HFF-Myc (cell line): ENCODE data around the gene AMIGO3.

Source experiments
- DNase-seq: peaks from one replicate; pipeline ENCODE4 v3.0.0-alpha.2; 2011; ENCODE audit warnings: low read depth; ENCODE audit errors: extremely low read depth
- H3K4me3 ChIP-seq: replicated peaks from 2 replicates; pipeline ENCODE4 v1.5.1; 2011; ENCODE audit warnings: low read depth, mild to moderate bottlenecking, control low read depth, low read length
- CTCF ChIP-seq: IDR thresholded peaks from 2 replicates; pipeline ENCODE4 v1.5.1; 2012; ENCODE audit warnings: mild to moderate bottlenecking, low read depth, low read length, control low read depth; ENCODE audit errors: missing control alignments

The AMIGO3 gene

GRCh38 chr3:49719214-49719884 lies at the start of gene AMIGO3:
Gene AMIGO3 (minus strand): TSS chr3:49719684. CDS start chr3:49719465, 219 bp downstream.
- no peak for TF ChIP-seq CTCF
- H3K4me3 ChIP-seq: peak within 1 kb of the TSS; percentile 34
- peak; percentile 75 for DNase-seq

- no peak for DNase-seq
- no peak overlapping the region for H3K4me3 ChIP-seq
- TF ChIP-seq CTCF: no peak
These were observed 44.5 kb upstream of the AMIGO3 start for GRCh38 chr3:49763981-49764380.

- no peak overlapping the region for H3K4me3 ChIP-seq
- DNase-seq: no peak
- no peak for TF ChIP-seq CTCF
These were observed 42.2 kb upstream of the AMIGO3 start for GRCh38 chr3:49761661-49762060.

GRCh38 chr3:49759226-49759625 lies 39.7 kb upstream of the AMIGO3 start:
- H3K4me3 ChIP-seq: no peak overlapping the region
- no peak for TF ChIP-seq CTCF
- DNase-seq: no peak

DNA sequence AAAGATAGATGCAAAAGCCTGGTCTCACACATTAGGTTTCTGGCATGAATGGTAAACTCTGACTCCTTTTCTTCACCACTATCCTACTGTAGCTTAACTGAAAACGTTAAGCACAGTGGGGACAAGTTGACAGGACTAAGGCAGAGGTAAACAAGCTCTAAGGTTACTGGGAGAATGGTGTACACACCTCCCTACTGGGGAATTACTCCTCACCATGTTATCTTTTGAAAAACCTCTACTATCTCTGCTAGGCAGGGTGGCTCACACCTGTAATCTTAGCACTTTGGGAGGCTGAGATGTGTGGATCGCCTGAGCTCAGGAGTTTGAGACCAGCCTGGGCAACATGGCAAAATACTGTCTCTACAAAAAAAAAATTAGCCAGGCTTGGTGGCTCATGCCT lies 37.7 kb upstream of the AMIGO3 start:
- TF ChIP-seq CTCF: no peak
- no peak overlapping the region for H3K4me3 ChIP-seq
- DNase-seq: no peak

- TF ChIP-seq CTCF: no peak
- H3K4me3 ChIP-seq: no peak overlapping the region
- no peak for DNase-seq
These were observed 36.6 kb upstream of the AMIGO3 start for GRCh38 chr3:49756036-49756435.

DNA sequence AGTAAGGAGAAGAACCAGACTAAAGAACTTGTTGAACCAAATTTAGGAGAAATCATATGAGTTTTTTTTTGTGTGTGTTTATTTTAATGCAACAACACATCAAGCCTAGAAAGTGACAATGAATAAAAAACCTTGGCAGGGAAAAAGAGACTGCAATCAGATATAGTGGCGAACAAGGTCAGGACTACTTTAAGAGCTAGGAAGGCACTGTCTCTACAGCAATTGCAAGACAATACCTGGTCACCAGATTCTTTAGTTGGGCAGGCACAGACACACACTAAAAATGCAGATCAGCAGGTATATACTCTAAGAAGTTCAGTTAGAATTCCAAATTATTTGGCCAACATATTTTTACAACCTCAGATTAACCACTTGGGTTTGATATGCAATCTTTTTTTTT lies 35.1 kb upstream of the AMIGO3 start:
- TF ChIP-seq CTCF: no peak
- DNase-seq: no peak
- no peak overlapping the region for H3K4me3 ChIP-seq
